NOMO-1 (cell line): ENCODE measurements around the gene RGS14.
"Not testable (repeated sequence)": the region's sequence is repeated elsewhere in the genome, so short reads cannot be mapped to it uniquely, and the experiment has no call there.

Experiments
- DNase-seq, 2 experiments: peaks; one replicate each; lab custom pipeline; 2025; ENCODE audit not compliant: unreplicated experiment in 2 of 2; lab: John Stamatoyannopoulos, UW

RGS14 gene

DNA sequence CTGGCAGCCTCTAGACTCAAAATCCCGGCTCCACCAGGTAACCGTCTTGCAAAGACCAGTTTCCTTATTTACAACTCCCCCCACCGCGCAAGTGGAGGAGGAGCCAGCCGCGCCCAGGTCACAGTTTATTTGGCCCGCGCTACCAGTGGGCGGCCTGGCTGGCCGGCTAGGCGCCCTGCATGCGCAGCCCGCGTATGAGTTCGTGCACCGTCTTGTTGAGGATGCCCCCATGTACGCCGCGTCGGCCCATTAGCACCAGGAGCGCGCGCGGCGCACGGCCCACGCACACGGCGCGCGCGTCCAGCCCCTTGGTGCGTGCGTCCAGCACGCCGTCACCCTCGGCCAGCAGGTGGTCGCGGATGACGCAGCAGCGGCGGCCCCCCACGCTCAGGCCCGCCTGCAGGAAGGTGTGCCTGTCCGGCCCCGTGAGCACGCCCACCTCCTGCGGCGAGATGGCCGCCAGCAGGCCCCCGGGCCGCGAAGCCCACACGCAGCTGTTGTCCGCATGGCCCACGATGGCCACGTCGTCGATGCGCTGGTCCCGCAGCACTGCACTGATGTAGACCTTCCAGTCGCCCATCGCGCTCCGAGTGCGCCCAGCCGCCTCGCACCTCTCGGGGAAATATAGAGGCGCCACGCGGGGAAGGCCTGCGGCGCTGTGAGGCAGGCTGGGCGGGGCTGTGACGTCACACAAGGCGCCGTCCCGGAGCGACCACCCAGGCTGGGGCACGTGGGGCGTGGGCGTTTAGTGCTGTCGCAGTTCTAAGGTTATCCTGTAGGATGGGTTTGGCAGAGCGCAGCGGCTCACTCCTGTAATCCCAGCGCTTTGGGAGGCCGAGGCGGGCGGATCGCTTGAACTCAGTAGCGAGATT lies 42.5 kb downstream of the RGS14 start, which contains the start of gene PFN3:
TSS of gene PFN3 (minus strand) at position 665 of the 872 bp plus-strand sequence. CDS start at position 580, 85 bp downstream.
- DNase-seq, result no peak

DNA sequence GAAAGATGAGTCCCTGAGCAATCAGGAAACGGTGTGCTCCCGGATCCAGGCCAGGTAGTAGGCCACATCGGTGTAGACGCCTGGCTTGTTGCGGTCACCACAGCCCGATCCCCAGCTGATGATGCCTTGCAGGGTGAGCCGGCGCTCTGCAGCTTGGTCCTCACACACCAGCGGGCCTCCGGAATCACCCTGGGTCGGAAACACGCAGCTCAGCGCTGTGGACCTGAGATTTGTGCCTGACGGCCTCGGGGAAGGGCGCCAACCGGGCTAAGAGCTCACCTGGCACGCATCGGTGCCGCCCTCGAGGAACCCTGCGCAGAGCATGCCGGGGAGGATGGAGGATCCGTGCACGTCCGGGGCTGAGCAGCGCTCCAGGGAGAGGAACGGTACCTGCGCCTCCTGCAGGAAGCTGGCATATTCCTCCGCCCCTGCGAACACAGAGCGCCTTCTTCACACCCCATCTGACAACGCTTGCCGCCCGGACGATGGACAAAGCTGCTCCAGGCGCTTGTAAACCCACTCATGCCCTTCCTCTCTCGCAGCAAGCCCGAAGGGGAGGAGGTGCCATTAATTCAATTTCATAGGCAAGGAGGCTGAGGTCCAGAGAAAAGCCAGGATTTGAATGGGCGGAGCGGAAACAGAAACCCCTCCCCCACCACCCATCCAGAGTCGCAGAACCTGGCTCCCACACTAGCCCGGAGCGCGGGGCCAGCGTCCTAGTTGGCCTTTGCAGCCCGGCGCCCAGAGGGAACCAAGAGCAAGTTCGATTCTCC lies 44.7 kb downstream of the RGS14 start:
- DNase-seq, result no peak

DNA sequence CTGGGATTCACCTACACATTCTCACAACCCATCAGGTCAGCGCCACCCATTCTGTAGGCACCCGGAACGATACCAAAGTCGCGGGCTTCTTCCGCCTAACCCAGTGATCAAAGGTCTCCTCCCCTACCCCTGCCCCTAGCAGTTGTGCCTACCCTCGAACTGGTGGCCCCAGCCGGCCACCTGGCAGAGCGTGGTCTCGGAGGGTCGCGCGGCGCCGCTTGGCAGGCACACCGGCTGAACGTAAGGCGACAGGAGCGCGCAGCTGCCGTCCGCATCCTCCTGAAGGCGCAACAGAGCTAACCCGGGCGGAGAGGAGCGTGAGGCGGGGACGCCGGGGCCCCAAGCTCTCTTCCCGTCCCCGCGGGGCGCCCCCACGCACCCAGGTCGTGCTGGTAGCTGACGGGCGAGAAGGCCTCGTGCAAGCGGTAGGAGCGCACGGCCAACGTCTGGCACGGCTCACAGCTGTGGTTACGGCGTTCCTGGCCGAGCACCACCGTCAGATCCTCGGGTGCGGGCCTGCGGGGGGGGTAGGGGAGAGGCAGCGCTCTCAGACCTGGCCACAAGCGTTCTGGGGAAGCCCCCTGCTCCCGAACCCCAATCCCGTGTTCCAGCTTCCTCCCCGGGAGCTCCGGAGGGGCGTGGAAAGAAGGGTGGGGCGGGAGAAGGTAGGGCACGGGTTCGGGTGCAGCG lies 45.5 kb downstream of the RGS14 start:
- DNase-seq, result no peak

DNA sequence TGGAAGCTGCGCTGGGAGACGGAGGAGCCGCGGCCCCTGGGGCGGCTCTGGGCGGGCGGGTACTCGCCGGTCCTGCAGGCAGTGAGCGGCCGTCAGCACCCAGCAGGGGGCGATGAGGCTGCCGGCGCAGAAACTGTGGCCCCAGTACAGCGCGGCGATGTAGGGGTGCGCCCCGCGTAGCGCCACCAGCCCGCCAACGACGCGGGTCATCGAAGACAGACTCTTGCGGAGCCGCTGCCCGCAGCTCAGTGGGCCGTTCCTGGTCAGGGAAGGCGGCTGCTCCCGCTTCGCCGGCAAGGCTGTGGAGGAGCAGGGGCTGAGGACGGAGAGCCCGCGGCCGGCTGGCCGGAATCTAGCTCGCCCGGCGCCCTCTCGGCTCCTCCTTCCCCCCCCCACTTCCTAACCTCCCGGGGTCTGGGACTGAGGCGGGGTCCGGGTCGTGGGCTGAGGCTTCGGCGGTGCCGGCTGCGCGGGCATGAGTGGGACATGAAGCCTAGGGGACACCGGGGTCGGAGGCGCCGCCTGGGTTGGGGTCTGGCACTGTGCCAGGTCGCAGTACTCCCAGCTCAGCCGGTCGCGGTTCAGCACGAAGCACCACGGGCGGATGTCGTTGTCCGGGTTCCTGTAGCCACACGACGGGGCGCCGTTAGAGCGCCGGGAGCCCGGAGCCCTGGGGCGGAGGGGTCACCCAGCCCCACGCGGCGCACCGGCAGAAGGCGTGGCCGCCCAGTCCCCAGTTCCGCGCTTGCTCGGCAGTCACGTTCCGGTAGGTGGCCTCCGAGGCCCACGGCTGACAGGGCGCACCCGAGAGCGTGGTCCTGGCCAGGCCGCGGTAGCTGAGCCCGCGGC lies 46.3 kb downstream of the RGS14 start:
- DNase-seq, result peak; percentile 86 to 93

DNA sequence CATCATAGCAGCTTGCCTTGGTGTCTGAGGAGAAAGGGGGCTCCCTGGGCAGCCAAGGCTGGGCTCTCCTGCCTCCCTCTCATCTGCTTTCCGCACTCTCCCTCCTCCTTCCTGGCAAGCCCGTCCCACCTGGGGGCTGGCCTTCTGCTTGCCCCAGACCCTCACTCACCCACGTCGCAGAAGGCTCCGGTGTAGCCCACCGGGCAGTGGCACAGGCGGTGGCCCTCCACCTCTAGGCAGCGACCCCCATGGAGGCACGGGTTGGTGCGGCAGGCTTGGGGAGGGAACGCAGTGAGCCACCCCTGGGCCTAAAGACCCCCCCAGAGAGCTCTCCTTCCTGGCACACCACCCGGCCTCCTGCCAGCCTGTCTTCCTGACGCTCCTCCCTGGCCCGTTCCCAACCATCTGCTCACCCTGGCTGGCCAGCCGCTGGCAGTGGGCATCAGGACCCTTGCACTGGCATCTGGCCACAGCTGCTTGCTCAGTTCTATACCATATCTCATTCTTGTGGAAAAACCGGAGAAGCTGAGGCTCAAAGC lies 47.0 kb downstream of the RGS14 start:
- no peak for DNase-seq

DNA sequence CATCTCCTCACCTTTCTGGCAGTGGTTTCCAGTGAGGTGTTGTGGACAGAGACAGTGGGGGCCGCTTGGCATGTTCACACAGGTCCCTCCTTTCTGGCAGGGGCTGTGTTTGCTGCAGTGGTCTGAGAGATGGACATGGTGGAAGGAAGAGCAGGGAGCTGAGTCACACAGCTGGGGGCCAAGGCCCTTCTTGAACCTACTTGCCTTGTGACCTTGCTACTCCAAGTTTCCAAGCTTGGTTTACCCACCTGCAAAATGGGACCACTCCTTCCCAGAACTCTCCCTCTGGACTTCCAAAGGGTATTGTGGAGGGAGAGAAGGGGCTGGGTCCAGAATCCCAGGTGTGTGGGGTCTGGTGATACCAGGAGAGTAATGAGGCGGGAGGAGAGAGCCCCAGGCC lies 47.6 kb downstream of the RGS14 start:
- DNase-seq, result no peak

DNA sequence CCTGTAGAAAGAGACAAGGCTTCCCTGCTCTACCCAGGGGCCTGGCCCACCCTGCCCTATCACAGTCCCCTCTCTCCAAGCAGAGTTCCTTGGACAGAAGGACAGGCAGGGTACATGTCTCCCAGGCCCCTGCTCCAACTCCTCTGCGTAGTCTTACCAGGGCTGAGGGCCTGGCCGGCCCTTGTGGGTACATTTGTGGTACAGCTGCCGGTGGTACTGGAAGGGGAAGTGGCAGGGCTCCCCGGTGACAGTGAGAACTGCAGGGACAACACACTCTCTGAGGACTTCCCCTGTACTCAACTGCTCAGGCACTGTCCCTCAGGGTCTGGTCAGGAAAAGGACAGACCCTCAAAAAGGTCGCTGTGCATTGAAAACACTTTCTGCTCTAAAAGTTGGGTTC lies 48.1 kb downstream of the RGS14 start:
- peak; percentile 82 to 88 for DNase-seq

DNA sequence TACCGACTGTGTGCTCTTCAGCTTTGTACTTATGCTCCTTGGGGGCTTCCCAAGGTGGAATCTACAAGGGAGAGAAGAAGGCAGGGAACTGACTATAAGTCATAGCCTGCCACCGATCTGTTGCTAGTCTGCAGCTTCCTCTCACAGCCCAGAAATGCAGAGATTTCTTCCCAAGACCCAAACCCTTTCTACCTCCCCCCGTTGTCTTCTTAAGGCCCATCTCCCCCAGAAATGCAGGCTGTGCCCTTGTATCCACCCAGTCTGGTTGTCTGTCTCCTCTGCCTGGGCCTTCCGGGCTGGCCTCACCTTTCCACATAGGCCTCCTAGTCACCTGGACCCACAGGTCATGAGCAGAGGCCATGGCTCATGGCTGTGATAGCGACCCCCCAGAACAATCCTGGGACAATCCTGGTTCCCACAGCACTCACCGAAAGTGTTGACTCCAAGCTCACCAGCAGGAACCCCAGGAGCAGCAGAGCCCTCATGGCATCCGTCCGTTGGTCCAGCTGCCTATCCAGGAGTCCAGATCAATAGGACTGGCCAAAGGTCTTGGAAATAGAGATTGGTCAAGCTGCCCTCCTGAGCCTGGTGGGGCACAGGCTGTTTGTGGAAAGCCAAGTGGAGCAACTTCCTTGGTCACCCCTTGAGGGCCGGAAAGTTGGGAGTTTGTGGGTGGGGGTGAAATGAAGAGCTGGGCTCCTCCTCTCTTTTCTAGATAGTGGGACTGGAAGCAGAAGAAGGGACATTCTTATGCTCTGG lies 51.5 kb downstream of the RGS14 start, which contains the start of gene F12:
TSS of gene F12 (minus strand) at position 522 of the 759 bp plus-strand sequence. CDS start at position 485, 37 bp downstream.
- no peak for DNase-seq

DNA sequence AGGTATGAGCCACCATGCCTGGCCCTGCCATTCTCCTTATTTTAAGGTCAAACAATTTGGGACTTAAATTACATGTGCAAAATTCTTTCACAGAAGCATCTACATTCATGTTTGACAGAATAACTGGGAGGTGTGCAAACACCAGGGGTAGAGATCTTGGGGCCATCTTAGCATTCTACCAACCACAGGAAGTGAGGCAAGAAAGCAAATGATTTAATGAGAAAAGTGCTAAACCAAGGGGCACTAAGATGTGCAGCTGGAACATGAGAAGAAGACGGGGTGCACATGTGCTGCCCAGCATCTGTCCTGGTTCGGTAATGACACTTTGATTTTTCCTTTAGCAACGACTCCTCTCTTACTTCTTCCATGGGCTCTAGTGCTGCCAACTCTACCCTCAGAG lies 52.9 kb downstream of the RGS14 start:
- DNase-seq, result peak; percentile 62 to 65

DNA sequence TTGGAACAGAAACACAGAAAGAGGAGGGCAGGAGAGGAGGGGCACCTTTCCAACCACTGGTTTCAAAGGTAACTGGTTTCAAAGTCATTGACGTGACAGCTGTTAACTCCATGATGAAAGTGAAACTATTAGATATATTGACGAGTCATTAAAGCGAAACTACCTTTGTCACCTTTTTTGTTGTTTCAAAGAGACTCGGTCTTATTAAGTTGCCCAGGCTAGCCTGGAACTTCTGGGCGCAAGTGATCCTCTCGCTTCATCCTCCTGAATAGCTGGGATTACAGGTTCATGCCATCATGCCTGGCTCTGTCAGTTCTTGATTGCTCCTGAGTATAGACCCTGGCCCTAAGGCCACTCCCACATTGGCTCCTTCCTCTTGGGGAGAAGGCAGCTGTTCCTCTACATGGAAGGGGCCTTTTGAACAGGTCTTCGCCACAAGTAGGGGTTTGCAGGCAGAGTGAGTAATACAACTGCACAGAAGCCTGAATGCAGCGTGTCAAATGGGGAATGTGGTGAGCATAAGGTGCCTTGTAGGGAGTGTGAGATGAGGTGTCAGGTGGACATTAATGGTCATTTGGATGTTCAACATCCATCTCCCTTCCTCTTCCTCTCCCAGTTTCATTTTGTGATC lies 55.0 kb downstream of the RGS14 start:
- DNase-seq, result no peak

DNA sequence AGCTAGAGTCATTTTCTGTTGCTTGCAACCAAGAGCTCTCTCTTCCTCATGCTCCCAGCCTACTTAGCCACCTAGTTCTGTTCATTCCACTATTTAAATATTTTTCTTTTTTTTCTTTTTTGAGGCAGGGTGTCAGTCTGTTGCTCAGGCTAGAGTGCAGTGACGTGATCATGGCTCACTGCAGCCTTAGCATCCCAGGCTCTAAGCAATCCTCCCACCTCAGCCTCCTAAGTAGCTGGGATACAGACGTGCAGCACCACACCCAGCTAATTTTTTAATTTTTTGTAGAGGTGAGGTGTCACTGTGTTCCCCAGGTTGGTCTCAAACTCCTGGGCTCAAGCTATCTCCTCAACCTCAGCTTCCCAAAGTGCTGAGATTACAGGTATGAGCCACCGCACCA lies 56.8 kb downstream of the RGS14 start:
- no peak for DNase-seq

DNA sequence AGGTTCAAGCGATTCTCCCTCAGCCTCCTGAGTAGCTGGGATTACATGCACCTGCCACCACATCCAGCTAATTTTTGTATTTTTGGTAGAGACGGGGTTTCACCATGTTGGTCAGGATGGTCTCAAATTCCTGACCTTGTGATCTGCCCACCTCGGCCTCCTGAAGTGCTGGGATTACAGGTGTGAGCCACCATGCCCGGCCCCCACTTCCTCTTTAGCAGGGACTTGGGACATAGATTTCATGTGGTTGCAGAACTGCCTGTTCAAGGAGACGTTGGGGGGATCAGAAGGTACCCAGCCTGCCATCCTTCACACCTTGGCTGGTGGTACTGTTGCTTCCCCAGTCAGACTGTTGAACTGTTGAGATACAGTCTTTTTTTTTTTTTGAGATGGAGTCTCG lies 59.4 kb downstream of the RGS14 start:
- DNase-seq, result not testable (repeated sequence)

DNA sequence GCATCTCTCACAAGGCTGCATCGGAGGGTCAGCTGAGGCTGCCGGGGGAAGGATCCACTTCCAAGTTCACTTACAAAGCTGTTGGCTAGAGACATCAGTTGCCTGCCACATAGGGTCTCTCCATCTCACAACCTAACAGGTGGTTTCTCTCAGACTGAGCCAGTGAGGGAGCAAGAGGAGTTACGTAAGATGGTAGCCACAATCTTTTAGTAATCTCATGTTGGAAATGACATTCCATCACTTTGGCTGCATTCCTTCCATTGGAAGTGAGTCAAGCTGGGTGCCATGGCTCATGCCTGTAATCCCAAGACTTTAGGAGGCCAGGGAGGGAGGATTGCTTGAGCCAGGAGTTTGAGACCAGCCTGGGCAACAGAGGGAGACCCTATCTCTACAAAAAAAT lies 61.3 kb downstream of the RGS14 start:
- DNase-seq, result no peak

DNA sequence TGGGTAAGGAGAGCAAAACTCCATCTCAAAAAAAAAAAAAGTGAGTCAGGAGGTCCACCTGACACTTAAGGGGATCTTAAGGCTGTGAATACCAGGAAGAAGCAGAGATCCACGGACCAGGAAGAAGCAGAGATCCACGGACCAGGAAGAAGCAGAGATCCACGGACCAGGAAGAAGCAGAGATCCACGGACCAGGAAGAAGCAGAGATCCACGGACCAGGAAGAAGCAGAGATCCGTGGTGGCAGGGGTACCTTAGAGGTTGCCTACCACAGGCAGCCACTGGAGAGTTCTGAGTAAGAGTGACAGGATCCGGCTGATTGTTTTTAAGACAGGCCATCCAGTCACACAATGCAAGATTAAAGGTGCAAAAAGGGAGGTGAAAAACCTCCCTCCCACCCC lies 62.7 kb downstream of the RGS14 start:
- not testable (repeated sequence) for DNase-seq

DNA sequence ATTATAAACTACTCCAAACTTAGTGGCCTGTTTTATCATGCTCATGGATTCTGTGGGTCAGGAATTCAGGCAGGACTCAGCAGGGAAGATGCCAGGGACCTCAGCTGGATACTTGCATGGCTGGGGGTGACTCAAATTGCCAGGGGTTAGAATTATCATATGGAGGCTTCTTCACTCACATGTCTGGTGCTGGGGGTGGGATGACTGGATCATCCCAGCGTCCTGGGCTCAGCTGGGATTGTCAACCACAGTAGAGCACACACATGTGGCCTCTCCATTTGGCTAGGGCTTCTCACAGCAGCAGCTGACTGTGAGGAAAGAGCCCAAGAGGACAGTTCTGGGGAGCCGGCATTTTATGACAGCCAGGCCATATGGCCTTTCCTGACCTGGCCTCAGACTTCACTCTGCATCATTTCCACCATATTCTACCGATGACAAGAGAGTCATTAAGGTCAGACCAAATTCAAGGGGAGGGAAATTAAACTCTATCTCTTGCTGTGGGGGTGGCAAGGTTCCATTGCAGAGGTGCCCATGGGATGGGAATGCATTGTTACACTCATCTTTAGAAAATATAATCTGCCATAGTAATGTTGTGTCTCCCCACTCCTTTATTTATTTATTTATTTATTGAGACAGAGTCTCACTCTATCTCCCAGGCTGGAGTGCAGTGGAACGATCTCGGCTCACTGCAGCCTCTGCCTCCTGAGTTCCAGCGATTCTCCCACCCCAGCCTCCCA lies 63.5 kb downstream of the RGS14 start:
- no peak for DNase-seq
